HEK293T (cell line): ENCODE data around the gene KIF26B.

ENCODE experiments used
- ARNT ChIP-seq: fragments of 450-650 bp; IDR thresholded peaks from 2 replicates; pipeline ENCODE4 v1.6.1; 2017; ENCODE audit warnings: mild to moderate bottlenecking
- BHLHE40 ChIP-seq: fragments of 450-650 bp; IDR thresholded peaks from 2 replicates; pipeline ENCODE4 v1.6.1; 2016; ENCODE audit warnings: mild to moderate bottlenecking, moderate library complexity, borderline replicate concordance
- CTBP1 ChIP-seq: fragments of 450-650 bp; IDR thresholded peaks from 2 replicates; pipeline ENCODE4 v1.6.1; 2016; ENCODE audit warnings: borderline replicate concordance
- FOXA1 ChIP-seq: fragments of 450-650 bp; IDR thresholded peaks from 2 replicates; pipeline ENCODE4 v1.6.1; 2016; ENCODE audit warnings: mild to moderate bottlenecking
- FOXM1 ChIP-seq: fragments of 450-650 bp; IDR thresholded peaks from 2 replicates; pipeline ENCODE4 v1.6.1; 2017; ENCODE audit warnings: mild to moderate bottlenecking, borderline replicate concordance
- L3MBTL2 ChIP-seq: fragments of 450-650 bp; conservative IDR thresholded peaks from 2 replicates; pipeline ENCODE4 v1.6.1; 2016; ENCODE audit warnings: mild to moderate bottlenecking
- LEF1 ChIP-seq: fragments of 450-650 bp; IDR thresholded peaks from 2 replicates; pipeline ENCODE4 v1.6.1; 2017; ENCODE audit warnings: mild to moderate bottlenecking, borderline replicate concordance
- SP1 ChIP-seq: fragments of 450-650 bp; IDR thresholded peaks from 2 replicates; pipeline ENCODE4 v1.6.1; 2017
- SUZ12 ChIP-seq: fragments of 450-650 bp; IDR thresholded peaks from 2 replicates; pipeline ENCODE4 v1.6.1; 2016; ENCODE audit warnings: mild to moderate bottlenecking
- TARDBP ChIP-seq: fragments of 450-650 bp; IDR thresholded peaks from 2 replicates; pipeline ENCODE4 v1.6.1; 2016
- ZNF384 ChIP-seq: fragments of 450-650 bp; IDR thresholded peaks from 2 replicates; pipeline ENCODE4 v1.6.1; 2016

GRCh38 chr1:245407983-245408382 lies 253.2 kb downstream of the KIF26B start:
- no peak for TF ChIP-seq ARNT
- no peak for TF ChIP-seq TARDBP
- TF ChIP-seq FOXM1 = no peak
- no peak for TF ChIP-seq ZNF384
- TF ChIP-seq SP1 = no peak
- TF ChIP-seq SUZ12 = no peak
- TF ChIP-seq FOXA1 = no peak
- TF ChIP-seq CTBP1 = no peak
- TF ChIP-seq L3MBTL2 = no peak
- no peak for TF ChIP-seq LEF1
- no peak for TF ChIP-seq BHLHE40
